HEK293 (cell line): ENCODE measurements around the gene CC2D2A.

Source experiments
- CTCF ChIA-PET: fragments of 350-600 bp; formaldehyde crosslinking; extraction: SDS; loops from one replicate; lab custom pipeline; 2021; ENCODE audit warnings: antibody characterized with exemption; lab: Yijun Ruan, JAX
- POLR2A ChIA-PET: fragments of 300-600 bp; formaldehyde crosslinking; extraction: SDS; loops from one replicate; lab custom pipeline; 2020; ENCODE audit warnings: antibody characterized with exemption, inconsistent platforms; lab: Yijun Ruan, JAX
- H3K27ac ChIP-seq: fragments of 200-500 bp; sonication (Bioruptor generic); 2 replicates; pipeline ENCODE4 v1.5.1; 2014; ENCODE audit warnings: low read depth, low read length, control low read depth, inconsistent platforms; ENCODE audit errors: extremely low read depth
- H3K36me3 ChIP-seq, 2 experiments: fragments of 200-500 bp in 1 of 2; sonication (Bioruptor generic) in 1 of 2; 1 replicate in 1 of 2; 2 replicates in 1 of 2; pipeline ENCODE4 v1.5.1; 2014 to 2017; ENCODE audit warnings: inconsistent platforms in 2 of 2, low read length in 2 of 2; ENCODE audit not compliant: control insufficient read depth in 2 of 2, insufficient read depth in 1 of 2
- H3K4me1 ChIP-seq: fragments of 200-500 bp; sonication (Bioruptor generic); 2 replicates; pipeline ENCODE4 v1.5.1; 2014; ENCODE audit warnings: mild to moderate bottlenecking, low read length, inconsistent platforms; ENCODE audit not compliant: control insufficient read depth, insufficient read depth
- H3K4me3 ChIP-seq: 2 replicates; pipeline ENCODE4 v1.5.1; 2011; ENCODE audit warnings: low read depth, mild to moderate bottlenecking, control low read depth, low read length, moderate library complexity
- H3K9me3 ChIP-seq: fragments of 200-500 bp; sonication (Bioruptor generic); 2 replicates; pipeline ENCODE4 v1.5.1; 2014; ENCODE audit warnings: low read depth, low read length, inconsistent platforms; ENCODE audit not compliant: control insufficient read depth, insufficient read depth
- ELK4 ChIP-seq: IDR thresholded peaks from 2 replicates; pipeline ENCODE4 v1.6.1; 2011; ENCODE audit warnings: mild to moderate bottlenecking, low read depth, low read length, borderline replicate concordance
- KLF1 ChIP-seq: fragments of 450-650 bp; formaldehyde crosslinking; IDR thresholded peaks from 2 replicates; pipeline ENCODE4 v1.5.1; 2016; ENCODE audit warnings: missing biosample characterization, missing genetic modification characterization
- KLF7 ChIP-seq: fragments of 450-650 bp; formaldehyde crosslinking; IDR thresholded peaks from 2 replicates; pipeline ENCODE4 v1.5.1; 2016; ENCODE audit warnings: missing biosample characterization, missing genetic modification characterization, borderline replicate concordance
- KLF8 ChIP-seq: fragments of 450-650 bp; formaldehyde crosslinking; IDR thresholded peaks from 2 replicates; pipeline ENCODE4 v1.5.1; 2016; ENCODE audit warnings: missing biosample characterization, missing genetic modification characterization
- TCF7L2 ChIP-seq: IDR thresholded peaks from 2 replicates; pipeline ENCODE4 v1.6.1; 2011; ENCODE audit warnings: low read depth, mild to moderate bottlenecking, inconsistent platforms, low read length, moderate library complexity, borderline replicate concordance
- YY2 ChIP-seq: fragments of 450-650 bp; formaldehyde crosslinking; IDR thresholded peaks from 2 replicates; pipeline ENCODE4 v1.5.1; 2016; ENCODE audit warnings: missing biosample characterization, missing genetic modification characterization
- ZBTB21 ChIP-seq: fragments of 450-650 bp; formaldehyde crosslinking; IDR thresholded peaks from 2 replicates; pipeline ENCODE4 v1.5.1; 2017; ENCODE audit warnings: missing biosample characterization, missing genetic modification characterization
- ZBTB8A ChIP-seq: fragments of 450-650 bp; formaldehyde crosslinking; IDR thresholded peaks from 2 replicates; pipeline ENCODE4 v1.5.1; 2016; ENCODE audit warnings: missing biosample characterization, missing genetic modification characterization
- ZNF114 ChIP-seq: fragments of 450-650 bp; formaldehyde crosslinking; IDR thresholded peaks from 2 replicates; pipeline ENCODE4 v1.5.0; 2017; ENCODE audit warnings: missing biosample characterization, missing genetic modification characterization
- ZNF121 ChIP-seq: fragments of 450-650 bp; formaldehyde crosslinking; IDR thresholded peaks from 2 replicates; pipeline ENCODE4 v1.5.1; 2016; ENCODE audit warnings: missing biosample characterization, missing genetic modification characterization
- ZNF133 ChIP-seq: fragments of 450-650 bp; formaldehyde crosslinking; IDR thresholded peaks from 2 replicates; pipeline ENCODE4 v1.5.1; 2016; ENCODE audit warnings: missing biosample characterization, missing genetic modification characterization
- ZNF148 ChIP-seq: fragments of 450-650 bp; formaldehyde crosslinking; IDR thresholded peaks from 2 replicates; pipeline ENCODE4 v1.5.0; 2017; ENCODE audit warnings: missing biosample characterization, missing genetic modification characterization, borderline replicate concordance
- ZNF157 ChIP-seq: fragments of 450-650 bp; formaldehyde crosslinking; IDR thresholded peaks from 2 replicates; pipeline ENCODE4 v1.5.1; 2016; ENCODE audit warnings: missing biosample characterization, missing genetic modification characterization
- ZNF311 ChIP-seq: fragments of 450-650 bp; formaldehyde crosslinking; IDR thresholded peaks from 2 replicates; pipeline ENCODE4 v1.5.1; 2017; ENCODE audit warnings: missing biosample characterization, missing genetic modification characterization, borderline replicate concordance
- ZNF366 ChIP-seq: fragments of 450-650 bp; formaldehyde crosslinking; conservative IDR thresholded peaks from 2 replicates; pipeline ENCODE4 v1.5.1; 2016; ENCODE audit warnings: missing biosample characterization, missing genetic modification characterization
- ZNF544 ChIP-seq: fragments of 450-650 bp; formaldehyde crosslinking; IDR thresholded peaks from 2 replicates; pipeline ENCODE4 v1.5.0; 2017; ENCODE audit warnings: missing biosample characterization, missing genetic modification characterization
- ZNF555 ChIP-seq: fragments of 450-650 bp; formaldehyde crosslinking; conservative IDR thresholded peaks from 2 replicates; pipeline ENCODE4 v1.5.1; 2017; ENCODE audit warnings: missing biosample characterization, mild to moderate bottlenecking, missing genetic modification characterization, inconsistent platforms
- ZNF623 ChIP-seq: fragments of 450-650 bp; formaldehyde crosslinking; IDR thresholded peaks from 2 replicates; pipeline ENCODE4 v1.5.1; 2016; ENCODE audit warnings: missing biosample characterization, missing genetic modification characterization
- ZNF624 ChIP-seq: fragments of 450-650 bp; formaldehyde crosslinking; IDR thresholded peaks from 2 replicates; pipeline ENCODE4 v1.5.1; 2017; ENCODE audit warnings: missing biosample characterization, missing genetic modification characterization
- ZNF670 ChIP-seq: fragments of 450-650 bp; formaldehyde crosslinking; IDR thresholded peaks from 2 replicates; pipeline ENCODE4 v1.5.1; 2016; ENCODE audit warnings: missing biosample characterization, missing genetic modification characterization, low read depth
- ZNF677 ChIP-seq: fragments of 450-650 bp; IDR thresholded peaks from 2 replicates; pipeline ENCODE4 v1.5.0; 2018; ENCODE audit warnings: missing biosample characterization, mild to moderate bottlenecking, missing genetic modification characterization, moderate library complexity
- ZNF704 ChIP-seq: fragments of 450-650 bp; formaldehyde crosslinking; IDR thresholded peaks from 2 replicates; pipeline ENCODE4 v1.5.1; 2016; ENCODE audit warnings: missing biosample characterization, missing genetic modification characterization
- ZNF785 ChIP-seq: fragments of 450-650 bp; formaldehyde crosslinking; IDR thresholded peaks from 2 replicates; pipeline ENCODE4 v1.5.1; 2016; ENCODE audit warnings: missing biosample characterization, missing genetic modification characterization
- ZNF830 ChIP-seq: fragments of 450-650 bp; IDR thresholded peaks from 2 replicates; pipeline ENCODE4 v1.5.0; 2018; ENCODE audit warnings: missing biosample characterization, missing genetic modification characterization, low read depth, mild to moderate bottlenecking, moderate library complexity
- TF ChIP-seq, protein P1 (sequence below): fragments of 450-650 bp; formaldehyde crosslinking; IDR thresholded peaks from 2 replicates; pipeline ENCODE4 v1.5.1; 2017; ENCODE audit warnings: missing biosample characterization, missing genetic modification characterization
- TF ChIP-seq, protein P2 (sequence below): fragments of 450-650 bp; formaldehyde crosslinking; IDR thresholded peaks from 2 replicates; pipeline ENCODE4 v1.5.1; 2016; ENCODE audit warnings: missing biosample characterization, missing genetic modification characterization

The CC2D2A gene

DNA sequence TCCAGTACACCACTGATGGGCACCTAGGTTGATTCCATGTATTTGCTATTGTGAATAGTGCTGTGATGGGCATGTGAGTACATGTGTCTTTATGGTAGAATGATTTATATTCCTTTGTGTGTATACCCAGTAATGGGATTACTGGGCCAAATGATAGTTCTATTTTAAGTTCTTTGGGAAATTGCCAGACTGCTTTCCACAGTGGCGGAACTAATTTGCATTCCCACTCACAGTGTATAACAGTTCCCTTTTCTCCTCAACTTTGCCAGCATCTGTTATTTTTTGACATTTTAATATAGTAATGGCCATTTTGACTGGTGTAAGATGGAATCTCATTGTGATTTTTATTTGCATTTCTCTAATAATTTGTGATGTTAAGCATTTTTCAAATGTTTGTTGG is 25.9 kb downstream of the CC2D2A start (continued):
- TF ChIP-seq ZNF148 (no peak), ZNF785 (tag by site-specific recombination) (no peak)

DNA sequence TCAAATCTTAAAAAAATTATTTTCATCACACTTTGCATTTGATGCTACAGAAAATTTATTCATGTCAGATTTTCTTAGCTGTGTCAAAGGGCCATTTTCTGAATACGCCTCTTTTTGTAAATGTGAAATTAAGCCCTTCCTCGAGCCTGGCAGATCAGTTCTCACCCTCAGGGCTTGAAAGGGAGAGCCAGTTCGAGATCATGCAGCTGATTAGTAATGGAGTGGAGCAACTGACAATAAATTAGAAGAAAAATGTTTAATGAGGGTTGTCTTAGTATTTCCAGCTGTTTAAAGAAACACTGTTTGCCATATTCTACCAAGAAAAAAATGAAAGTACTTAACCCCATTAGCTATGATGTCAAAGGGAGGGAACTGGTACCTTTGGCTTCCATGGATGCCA is 28.7 kb downstream of the CC2D2A start:
- H3K9me3 ChIP-seq: no peaks in the 10 kb centered on the region
- TF ChIP-seq ZNF121 (no peak), ZNF114 (tag by site-specific recombination) (no peak), ELK4 (no peak), YY2 (tag by site-specific recombination) (no peak), ZNF157 (tag by site-specific recombination) (no peak), TCF7L2 (no peak), ZNF623 (no peak), ZBTB8A (no peak), ZNF830 (tag by site-specific recombination) (no peak), ZNF704 (tag by site-specific recombination) (no peak), ZNF677 (tag by site-specific recombination) (no peak), ZBTB21 (tag by site-specific recombination) (no peak)
- TF ChIP-seq, protein P1, sequence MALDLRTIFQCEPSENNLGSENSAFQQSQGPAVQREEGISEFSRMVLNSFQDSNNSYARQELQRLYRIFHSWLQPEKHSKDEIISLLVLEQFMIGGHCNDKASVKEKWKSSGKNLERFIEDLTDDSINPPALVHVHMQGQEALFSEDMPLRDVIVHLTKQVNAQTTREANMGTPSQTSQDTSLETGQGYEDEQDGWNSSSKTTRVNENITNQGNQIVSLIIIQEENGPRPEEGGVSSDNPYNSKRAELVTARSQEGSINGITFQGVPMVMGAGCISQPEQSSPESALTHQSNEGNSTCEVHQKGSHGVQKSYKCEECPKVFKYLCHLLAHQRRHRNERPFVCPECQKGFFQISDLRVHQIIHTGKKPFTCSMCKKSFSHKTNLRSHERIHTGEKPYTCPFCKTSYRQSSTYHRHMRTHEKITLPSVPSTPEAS (tag by site-specific recombination): no peak
- TF ChIP-seq, protein P2, sequence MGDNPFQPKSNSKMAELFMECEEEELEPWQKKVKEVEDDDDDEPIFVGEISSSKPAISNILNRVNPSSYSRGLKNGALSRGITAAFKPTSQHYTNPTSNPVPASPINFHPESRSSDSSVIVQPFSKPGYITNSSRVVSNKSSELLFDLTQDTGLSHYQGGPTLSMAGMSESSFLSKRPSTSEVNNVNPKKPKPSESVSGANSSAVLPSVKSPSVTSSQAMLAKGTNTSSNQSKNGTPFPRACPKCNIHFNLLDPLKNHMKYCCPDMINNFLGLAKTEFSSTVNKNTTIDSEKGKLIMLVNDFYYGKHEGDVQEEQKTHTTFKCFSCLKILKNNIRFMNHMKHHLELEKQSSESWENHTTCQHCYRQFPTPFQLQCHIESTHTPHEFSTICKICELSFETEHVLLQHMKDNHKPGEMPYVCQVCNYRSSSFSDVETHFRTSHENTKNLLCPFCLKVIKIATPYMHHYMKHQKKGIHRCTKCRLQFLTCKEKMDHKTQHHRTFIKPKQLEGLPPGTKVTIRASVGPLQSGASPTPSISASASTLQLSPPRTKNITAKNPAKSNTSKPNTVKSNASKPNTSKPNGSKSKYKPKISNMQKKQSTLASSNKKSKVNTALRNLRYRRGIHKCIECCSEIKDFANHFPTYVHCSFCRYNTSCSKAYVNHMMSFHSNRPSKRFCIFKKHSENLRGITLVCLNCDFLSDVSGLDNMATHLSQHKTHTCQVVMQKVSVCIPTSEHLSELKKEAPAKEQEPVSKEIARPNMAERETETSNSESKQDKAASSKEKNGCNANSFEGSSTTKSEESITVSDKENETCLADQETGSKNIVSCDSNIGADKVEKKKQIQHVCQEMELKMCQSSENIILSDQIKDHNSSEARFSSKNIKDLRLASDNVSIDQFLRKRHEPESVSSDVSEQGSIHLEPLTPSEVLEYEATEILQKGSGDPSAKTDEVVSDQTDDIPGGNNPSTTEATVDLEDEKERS: no peak
- POLR2A ChIA-PET: no interaction called here
- no peaks in the 10 kb centered on the region for H3K36me3 ChIP-seq
- CTCF ChIA-PET: no interaction called here
- H3K27ac ChIP-seq: no peak overlapping the region
- no peaks in the 10 kb centered on the region for H3K4me1 ChIP-seq
- no peak overlapping the region for H3K4me3 ChIP-seq

DNA sequence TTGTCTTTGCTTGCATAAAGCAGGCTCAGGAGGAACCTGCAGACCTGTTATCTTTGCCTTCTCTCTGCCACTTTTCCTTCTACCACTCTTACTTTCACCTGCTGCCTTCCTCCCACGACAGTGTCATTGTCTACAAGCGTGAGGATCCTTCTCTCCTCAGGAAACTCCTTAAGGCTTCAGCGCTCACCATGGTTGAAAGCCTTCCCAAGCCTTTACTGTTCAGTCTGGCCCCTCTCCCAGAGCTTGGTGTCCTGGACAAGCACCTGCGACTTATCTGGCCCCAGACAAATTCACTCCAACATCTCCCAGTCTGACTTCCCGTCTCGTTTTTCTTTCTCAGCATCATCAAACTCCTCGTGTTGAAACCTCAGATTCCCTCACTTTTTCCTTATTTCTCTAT is 31.0 kb downstream of the CC2D2A start:
- POLR2A ChIA-PET: no interaction called here
- Histone ChIP-seq H3K27ac (no peak overlapping the region), H3K4me1 (no peaks in the 10 kb centered on the region), H3K36me3 (no peaks in the 10 kb centered on the region), H3K9me3 (no peaks in the 10 kb centered on the region), H3K4me3 (no peak overlapping the region)
- CTCF ChIA-PET: no interaction called here
- TF ChIP-seq ZNF704 (tag by site-specific recombination) (no peak), ZNF157 (tag by site-specific recombination) (no peak), ZNF555 (tag by site-specific recombination) (no peak), ZNF366 (no peak), ZNF670 (tag by site-specific recombination) (no peak), ZNF624 (tag by site-specific recombination) (no peak), KLF7 (no peak), ZNF544 (tag by site-specific recombination) (no peak), ZNF133 (tag by site-specific recombination) (no peak), ZNF311 (tag by site-specific recombination) (no peak), KLF1 (tag by site-specific recombination) (no peak), KLF8 (tag by site-specific recombination) (no peak)
